ENCODE data around the gene TAF4.

TAF4 gene

DNA sequence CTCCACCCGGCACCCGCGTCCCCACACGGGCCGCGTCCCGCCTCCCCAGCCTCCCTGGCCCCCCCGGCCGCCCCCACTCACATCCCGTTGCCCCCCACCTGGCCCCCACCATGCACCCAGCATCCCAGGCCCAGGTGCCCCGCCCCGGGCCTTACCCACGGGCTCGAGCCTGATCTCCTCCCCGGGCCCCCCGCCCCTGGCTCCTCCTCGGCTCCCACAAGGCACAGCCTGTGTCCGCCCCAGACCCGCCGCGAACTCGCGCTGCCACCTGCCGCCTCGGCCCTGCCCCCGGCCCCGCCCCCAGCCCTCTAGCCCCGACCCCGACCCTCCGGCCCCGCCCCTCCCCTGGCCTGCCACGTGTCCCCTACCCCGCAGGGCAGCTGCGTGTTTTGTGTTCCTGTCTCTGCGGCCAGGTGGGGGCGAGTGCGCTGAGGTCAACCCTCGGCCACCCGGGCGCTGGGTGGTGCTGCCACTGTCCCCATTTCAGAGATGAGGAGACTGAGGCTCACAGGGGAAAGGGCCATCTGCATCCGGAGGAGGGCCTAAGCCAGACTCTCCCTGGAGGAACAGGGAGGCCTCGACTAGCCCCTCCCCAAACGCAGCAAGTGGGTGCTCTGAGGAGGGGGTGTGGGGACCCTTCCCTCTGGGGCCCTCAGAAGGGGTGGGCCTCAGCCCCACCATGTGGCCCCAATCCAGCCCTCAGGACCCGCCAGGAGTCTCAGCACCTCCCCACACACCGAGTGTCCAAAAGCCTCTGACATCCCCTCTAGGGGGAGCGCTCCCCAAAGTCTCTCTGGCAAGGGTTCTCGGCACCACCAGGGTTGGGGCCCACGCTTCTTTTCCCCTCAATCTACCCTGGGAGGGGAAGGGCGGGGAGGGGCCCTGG is 99.8 kb downstream of the TAF4 start:
- no peak overlapping the region for H3K4me3 ChIP-seq (ENCODE audit: low read depth, low read length)

DNA sequence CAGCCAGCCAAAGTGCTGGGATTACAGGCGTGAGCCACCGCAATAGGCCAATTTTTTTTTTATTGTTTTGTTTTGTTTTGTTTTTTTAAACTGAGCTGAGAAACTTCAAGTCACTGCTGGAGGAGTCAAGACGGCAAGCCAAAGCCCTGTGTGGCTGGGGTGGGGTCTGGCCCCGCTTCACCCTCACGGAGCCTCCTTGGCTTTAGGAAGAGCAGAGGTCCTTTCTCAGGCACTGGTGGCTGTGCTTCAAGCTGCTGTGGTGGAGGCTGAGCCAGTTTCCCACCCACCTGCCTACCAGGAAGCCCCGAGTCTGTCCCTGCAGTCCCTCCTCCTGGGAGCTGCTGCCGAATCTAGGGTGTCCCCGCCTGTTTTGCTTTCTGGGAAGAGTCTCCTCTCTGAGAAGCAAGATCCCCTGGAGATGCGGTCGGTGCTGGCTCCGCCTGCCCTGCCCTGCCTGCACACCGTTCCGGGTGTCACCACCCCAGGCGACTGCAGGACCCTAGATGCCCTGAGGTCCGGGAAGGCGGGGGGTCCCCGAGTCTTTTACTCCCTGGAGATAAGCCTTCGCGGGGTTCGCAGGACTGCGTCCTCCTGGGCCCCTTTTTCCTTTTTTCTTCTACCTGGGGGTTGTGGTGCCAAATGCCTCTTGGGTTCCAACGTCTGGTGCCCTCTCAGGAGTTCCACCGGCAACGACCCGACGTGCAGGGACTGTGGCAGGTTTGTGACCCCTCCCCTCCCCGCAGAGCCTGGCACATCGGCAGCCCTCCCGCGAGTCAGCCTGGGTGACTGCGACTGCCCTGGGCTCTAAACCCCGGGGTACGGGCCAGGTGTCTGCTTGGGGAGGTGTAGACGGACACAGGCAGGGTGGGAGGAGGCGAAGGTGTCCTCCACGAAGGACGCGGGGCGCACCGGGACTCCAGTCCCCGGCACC is 100.7 kb downstream of the TAF4 start:
- TF ChIP-seq, protein P1, sequence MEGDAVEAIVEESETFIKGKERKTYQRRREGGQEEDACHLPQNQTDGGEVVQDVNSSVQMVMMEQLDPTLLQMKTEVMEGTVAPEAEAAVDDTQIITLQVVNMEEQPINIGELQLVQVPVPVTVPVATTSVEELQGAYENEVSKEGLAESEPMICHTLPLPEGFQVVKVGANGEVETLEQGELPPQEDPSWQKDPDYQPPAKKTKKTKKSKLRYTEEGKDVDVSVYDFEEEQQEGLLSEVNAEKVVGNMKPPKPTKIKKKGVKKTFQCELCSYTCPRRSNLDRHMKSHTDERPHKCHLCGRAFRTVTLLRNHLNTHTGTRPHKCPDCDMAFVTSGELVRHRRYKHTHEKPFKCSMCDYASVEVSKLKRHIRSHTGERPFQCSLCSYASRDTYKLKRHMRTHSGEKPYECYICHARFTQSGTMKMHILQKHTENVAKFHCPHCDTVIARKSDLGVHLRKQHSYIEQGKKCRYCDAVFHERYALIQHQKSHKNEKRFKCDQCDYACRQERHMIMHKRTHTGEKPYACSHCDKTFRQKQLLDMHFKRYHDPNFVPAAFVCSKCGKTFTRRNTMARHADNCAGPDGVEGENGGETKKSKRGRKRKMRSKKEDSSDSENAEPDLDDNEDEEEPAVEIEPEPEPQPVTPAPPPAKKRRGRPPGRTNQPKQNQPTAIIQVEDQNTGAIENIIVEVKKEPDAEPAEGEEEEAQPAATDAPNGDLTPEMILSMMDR (IDR thresholded peaks at IDR 0.05; ENCODE audit: low read depth, low read length) = no peak
- H3K4me3 ChIP-seq (ENCODE audit: low read depth, low read length) = no peak overlapping the region

More for the DNA sequence above, 99.8 kb downstream of the TAF4 start:
- TF ChIP-seq, protein P1 (IDR thresholded peaks at IDR 0.05; ENCODE audit: low read depth, low read length) = no peak

DNA sequence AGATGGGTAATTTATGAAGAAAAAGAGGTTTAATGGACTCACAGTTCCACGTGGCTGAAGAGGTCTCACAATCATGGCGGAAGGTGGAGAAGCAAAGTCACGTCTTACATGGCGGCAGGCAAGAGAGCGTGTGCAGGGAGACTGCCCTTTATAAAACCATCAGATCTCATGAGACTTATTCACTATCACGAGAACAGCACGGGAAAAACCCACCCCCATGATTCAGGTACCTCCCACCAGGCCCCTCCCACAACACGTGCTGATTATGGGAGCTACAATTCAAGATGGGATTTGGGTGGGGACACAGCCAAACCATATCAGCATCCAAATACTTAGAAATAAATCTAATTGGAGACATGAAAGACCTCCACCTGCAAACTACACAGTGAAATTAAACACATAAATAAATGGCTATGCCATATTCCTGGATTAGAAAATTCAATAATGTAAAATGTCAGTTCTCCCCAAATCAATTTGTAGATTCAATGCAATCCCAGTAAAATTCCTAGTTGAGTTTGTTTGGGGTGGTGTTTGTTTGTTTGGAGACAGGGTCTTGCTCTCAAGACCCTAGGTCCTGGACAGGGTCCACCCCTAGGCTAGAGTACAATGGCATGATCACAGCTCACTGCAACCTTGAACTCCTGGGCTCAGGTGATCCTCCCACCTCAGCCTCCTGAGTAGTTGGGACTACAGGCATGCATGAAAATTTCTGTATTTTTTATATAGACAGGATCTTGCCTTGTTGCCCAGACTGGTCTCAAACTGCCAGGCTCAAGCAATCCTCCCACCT is 101.6 kb downstream of the TAF4 start:
- TF ChIP-seq, protein P1 (IDR thresholded peaks at IDR 0.05; ENCODE audit: low read depth, low read length) = no peak
- no peak overlapping the region for H3K4me3 ChIP-seq (ENCODE audit: low read depth, low read length)

DNA sequence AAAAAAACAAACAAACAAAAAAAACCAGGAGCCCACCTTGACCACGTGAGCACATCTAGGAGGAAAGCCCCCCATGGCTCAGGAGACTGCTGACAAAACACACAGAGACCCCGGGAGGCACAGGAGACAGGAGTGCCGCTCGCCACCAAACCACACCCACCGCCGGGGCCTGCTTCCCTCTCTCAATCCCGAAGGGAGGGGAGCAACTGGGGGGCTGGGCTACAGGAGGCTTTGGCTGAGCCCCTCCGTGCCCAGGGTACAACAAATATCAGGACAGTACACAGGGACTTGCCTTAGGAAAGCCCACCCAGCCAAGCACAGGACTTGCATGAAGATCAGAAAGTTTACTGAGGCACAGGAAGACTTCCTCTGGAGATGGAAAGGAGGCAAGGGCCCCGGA is 102.5 kb downstream of the TAF4 start:
- no peak overlapping the region for H3K4me3 ChIP-seq (ENCODE audit: low read depth, low read length)
- TF ChIP-seq, protein P1 (IDR thresholded peaks at IDR 0.05; ENCODE audit: low read depth, low read length) = no peak

DNA sequence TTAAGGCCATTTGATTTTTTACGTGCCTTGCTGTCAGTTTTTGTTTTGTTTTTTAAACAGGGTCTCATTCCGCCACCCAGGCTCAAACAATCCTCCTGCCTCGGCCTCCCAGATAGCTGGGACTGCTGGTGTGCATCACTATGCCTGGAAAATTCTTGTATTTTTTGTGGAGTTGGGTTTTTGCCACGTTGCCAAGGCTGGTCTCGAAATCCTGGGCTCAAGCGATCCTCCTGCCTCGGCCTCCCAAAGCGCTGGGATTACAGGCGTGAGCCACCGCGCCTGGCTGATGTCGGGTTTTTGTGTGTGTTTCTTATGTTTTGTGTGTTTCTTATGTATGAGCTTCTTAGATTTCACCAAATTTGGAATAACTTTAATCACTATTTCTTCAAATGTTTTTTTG is 104.8 kb downstream of the TAF4 start:
- no peak overlapping the region for H3K4me3 ChIP-seq (ENCODE audit: low read depth, low read length)
- TF ChIP-seq, protein P1 (IDR thresholded peaks at IDR 0.05; ENCODE audit: low read depth, low read length) = no peak

DNA sequence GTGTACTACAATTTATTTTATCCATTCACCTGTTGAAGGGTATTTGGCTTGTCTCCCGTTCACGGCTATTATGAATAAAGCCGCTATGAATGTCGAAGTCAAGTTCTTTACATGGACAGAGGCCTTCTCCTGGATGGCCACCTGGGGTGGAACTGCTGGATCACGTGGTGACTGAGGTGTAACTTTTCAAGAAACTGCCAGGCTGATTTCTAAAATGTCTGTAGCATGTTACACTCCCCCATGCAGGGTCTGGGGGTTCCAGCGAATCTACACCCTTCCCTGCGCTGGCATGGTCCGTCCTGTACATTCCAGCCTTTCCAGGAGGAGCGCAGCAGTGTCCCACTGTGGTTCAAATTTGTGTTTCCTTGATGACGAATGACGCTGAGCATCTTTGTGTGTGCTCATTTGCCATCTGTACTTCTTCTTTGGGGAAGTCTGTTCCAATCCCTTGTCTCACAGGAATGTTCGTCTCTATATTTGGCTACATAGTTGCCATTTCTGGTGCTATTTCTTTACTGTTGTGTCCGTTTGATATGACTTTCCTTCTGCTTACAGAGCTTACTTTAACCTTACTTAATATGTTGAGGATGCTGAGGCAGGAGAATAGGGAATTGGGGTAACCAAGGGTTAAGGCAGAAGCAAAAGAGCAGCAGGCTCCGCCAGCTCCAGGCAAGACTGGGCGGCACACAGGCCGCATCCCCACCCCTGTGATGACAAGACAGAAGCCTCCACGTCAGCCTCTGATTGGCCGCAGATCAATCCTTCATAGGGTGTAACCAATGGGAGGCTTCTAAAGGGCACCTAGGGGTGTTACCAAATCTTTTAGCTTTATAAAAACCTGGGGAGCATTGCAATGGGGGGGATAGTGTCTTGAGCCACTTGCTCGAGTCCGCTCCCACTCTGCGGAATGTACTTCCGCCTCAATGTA is 106.6 kb downstream of the TAF4 start:
- TF ChIP-seq, protein P1 (IDR thresholded peaks at IDR 0.05; ENCODE audit: low read depth, low read length) = no peak
- H3K4me3 ChIP-seq (ENCODE audit: low read depth, low read length) = no peak overlapping the region
